ENCODE data around the gene SH3BP5L. TPM values are rescaled to one million over a fixed set of nuclear protein-coding genes. Genes with fewer than 3 reads are reported as not detected.
A peak's percentile ranks its signal among the peaks of the same experiment; 100 is the strongest.

Gene SH3BP5L
- total and polyA plus RNA-seq, 2 of the 13 experiments (the other 11 are each of a cell fraction or from before 2014, with no cell fraction given), result 10.3 to 14.9 TPM

- TF ChIP-seq ESRRA (CRISPR knock-in tag; IDR thresholded peaks at IDR 0.05; ENCODE audit: low read depth) (peak; percentile 19; the same call in 1 of the 2 replicates), NR2C2 (CRISPR knock-in tag; IDR thresholded peaks at IDR 0.05; ENCODE audit: borderline replicate concordance) (0 out of 2 replicates have a peak, but pooled peaks have one; percentile 33), ZNF530 (CRISPR knock-in tag; IDR thresholded peaks at IDR 0.05; ENCODE audit: low read depth) (no peak), ZNF3 (CRISPR knock-in tag; IDR thresholded peaks at IDR 0.05) (no peak), ZKSCAN1 (IDR thresholded peaks at IDR 0.05; ENCODE audit: low read length) (no peak), GTF2F1 (IDR thresholded peaks at IDR 0.05; ENCODE audit: low read length) (no peak), CEBPB (IDR thresholded peaks at IDR 0.05; ENCODE audit: borderline replicate concordance, low read depth, low read length) (no peak), PHF8 (CRISPR knock-in tag; IDR thresholded peaks at IDR 0.05) (peak; percentile 64), ZNF841 (CRISPR knock-in tag; IDR thresholded peaks at IDR 0.05; ENCODE audit: borderline replicate concordance) (no peak), FOXC1 (CRISPR knock-in tag; IDR thresholded peaks at IDR 0.05; ENCODE audit: borderline replicate concordance) (no peak), PREB (CRISPR knock-in tag; IDR thresholded peaks at IDR 0.05) (no peak), THYN1 (CRISPR knock-in tag; IDR thresholded peaks at IDR 0.05; ENCODE audit: borderline replicate concordance, low read depth) (no peak), ZNF687 (CRISPR knock-in tag; IDR thresholded peaks at IDR 0.05) (peak; percentile 84), ZNF33B (CRISPR knock-in tag; IDR thresholded peaks at IDR 0.05) (peak; percentile 60; the same call in 1 of the 2 replicates), ZBTB7A (CRISPR knock-in tag; IDR thresholded peaks at IDR 0.05) (0 out of 2 replicates have a peak, but pooled peaks have one; percentile 45), RXRB (CRISPR knock-in tag; IDR thresholded peaks at IDR 0.05; ENCODE audit: borderline replicate concordance) (no peak), NFAT5 (CRISPR knock-in tag; IDR thresholded peaks at IDR 0.05) (peak; percentile 64; the same call in 1 of the 2 replicates), MIER2 (CRISPR knock-in tag; IDR thresholded peaks at IDR 0.05) (no peak), REPIN1 (CRISPR knock-in tag; IDR thresholded peaks at IDR 0.05; ENCODE audit: borderline replicate concordance, low read depth) (0 out of 2 replicates have a peak, but pooled peaks have one; percentile 47), CHCHD3 (CRISPR knock-in tag; IDR thresholded peaks at IDR 0.05) (no peak)
These were observed 32.6 kb upstream of the SH3BP5L start (continued) for GRCh38 chr1:248858096-248858890.
